ENCODE data around the gene ABCA2.

GRCh38 chr9:136962163-136962562 lies 65.9 kb downstream of the ABCA2 start:
- TF ChIP-seq, protein P1, sequence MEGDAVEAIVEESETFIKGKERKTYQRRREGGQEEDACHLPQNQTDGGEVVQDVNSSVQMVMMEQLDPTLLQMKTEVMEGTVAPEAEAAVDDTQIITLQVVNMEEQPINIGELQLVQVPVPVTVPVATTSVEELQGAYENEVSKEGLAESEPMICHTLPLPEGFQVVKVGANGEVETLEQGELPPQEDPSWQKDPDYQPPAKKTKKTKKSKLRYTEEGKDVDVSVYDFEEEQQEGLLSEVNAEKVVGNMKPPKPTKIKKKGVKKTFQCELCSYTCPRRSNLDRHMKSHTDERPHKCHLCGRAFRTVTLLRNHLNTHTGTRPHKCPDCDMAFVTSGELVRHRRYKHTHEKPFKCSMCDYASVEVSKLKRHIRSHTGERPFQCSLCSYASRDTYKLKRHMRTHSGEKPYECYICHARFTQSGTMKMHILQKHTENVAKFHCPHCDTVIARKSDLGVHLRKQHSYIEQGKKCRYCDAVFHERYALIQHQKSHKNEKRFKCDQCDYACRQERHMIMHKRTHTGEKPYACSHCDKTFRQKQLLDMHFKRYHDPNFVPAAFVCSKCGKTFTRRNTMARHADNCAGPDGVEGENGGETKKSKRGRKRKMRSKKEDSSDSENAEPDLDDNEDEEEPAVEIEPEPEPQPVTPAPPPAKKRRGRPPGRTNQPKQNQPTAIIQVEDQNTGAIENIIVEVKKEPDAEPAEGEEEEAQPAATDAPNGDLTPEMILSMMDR (optimal IDR thresholded peaks at IDR 0.05 in 1 of 3, IDR thresholded peaks at IDR 0.05 in 1 of 3, conservative IDR thresholded peaks at IDR 0.05 in 1 of 3; ENCODE audit: extremely low read depth in 1 of 3, insufficient read depth in 2 of 3, low read length in 3 of 3): no peak
- TF ChIP-seq EZH2 (IDR thresholded peaks at IDR 0.05; ENCODE audit: low read length): no peak

Measured in keratinocyte (primary cell).